Gastroesophageal sphincter (tissue), 3 donors: ENCODE data around the gene GPRC5D.

Source experiments
- CTCF ChIP-seq, 4 experiments: fragments of 200-600 bp in 2 of 4; fragments of 450-650 bp in 2 of 4; sonication (generic) in 1 of 4; IDR thresholded peaks; one replicate each; pipeline ENCODE4 v1.5.1; 2017 to 2019; ENCODE audit warnings: antibody characterized with exemption in 4 of 4, mild to moderate bottlenecking in 2 of 4, moderate library complexity in 2 of 4
- EP300 ChIP-seq: sonication (generic); formaldehyde crosslinking; IDR thresholded peaks from one replicate; pipeline ENCODE4 v1.6.1; 2017; ENCODE audit warnings: antibody characterized with exemption, mild to moderate bottlenecking
- POLR2AphosphoS5 ChIP-seq: sonication (generic); formaldehyde crosslinking; IDR thresholded peaks from one replicate; pipeline ENCODE4 v1.6.1; 2017; ENCODE audit warnings: antibody characterized with exemption

- TF ChIP-seq CTCF (IDR thresholded peaks at IDR 0.05) (no peak), POLR2AphosphoS5 (no peak), EP300 (no peak)
Measured at GRCh38 chr12:12929696-12930095, 22.3 kb downstream of the GPRC5D start.
